Globus pallidus (tissue), 1 donor: Measurements from ENCODE around the gene TMEM101.
"Not testable (repeated sequence)": the region's sequence is repeated elsewhere in the genome, so short reads cannot be mapped to it uniquely, and the experiment has no call there.

Experiments
- DNase-seq: peaks from one replicate; pipeline ENCODE4 v3.0.0-alpha.2; 2015; ENCODE audit warnings: low spot score

Gene TMEM101

DNA sequence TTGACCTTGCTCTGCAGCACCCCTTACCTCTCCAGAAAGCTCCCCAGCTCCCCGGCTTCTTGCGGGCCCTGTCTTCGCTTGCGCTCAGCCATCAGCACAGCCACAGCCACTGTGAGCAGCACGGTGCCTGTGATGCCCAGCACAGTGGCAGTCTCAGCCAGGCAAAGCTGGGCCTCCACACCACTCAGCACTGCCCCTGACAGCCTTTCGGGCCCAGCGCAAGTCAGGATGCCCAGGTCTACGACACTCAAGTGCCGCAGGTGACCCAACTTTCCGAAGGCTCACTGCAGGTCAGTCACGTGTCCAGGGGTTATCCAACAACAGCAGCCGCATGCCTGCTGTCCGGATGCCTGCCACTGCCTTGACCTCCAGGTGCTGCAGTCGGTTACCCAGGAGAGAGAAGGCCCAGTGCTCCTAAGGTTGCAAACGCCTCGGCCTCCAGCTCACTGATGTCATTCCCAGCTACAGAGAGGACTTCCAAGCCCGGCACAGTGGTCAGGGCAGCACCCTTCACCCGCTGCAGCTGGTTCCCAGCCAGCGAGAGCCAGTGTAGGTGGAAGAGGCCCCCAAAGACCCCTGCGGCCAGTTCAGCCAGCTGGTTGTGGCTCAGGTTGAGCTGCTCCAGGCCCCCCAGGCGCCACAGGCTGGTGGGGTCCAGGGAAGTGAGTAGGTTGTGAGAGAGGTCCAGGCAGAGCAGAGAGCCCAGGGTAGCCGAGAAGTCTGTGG is 8.9 kb upstream of the TMEM101 start:
- DNase-seq, result no peak

DNA sequence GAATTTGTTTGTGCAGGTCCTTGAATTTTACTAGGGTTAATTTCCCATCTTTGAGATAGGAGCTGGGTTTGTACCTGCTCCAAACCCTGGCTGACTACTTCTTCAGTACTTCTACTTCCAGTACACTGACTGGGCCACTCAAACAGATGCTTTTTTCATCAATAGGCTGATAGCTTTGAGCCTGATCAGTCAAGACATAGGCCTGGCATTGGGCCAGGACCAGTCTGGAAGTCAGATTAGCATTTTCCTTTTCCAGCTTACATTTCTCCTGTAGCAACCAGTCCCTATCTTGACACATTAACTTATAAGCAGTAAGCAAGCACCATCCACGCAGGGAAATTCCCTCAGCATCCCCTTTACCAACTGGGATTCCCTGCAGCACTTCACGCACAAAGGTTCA is 7.5 kb upstream of the TMEM101 start:
- DNase-seq, result no peak

DNA sequence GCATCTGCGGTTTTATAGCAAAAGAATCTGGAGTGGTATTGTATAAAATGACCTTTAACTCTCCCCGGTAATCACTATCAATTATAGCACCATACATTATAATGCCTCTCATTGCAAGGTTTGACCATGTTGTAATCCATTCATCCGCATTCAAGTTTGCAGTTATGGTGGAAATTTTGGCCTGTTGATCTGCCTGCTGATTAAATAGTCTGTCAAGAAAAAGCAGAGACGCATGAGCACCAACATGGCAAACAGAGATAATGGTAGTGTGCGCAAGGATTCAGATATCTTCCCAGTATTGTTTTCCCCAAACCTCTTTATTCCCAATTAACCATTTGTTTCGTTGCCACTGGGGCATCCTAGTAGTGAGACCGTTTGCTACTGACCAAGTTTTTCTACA is 6.5 kb upstream of the TMEM101 start:
- DNase-seq, result not testable (repeated sequence)

DNA sequence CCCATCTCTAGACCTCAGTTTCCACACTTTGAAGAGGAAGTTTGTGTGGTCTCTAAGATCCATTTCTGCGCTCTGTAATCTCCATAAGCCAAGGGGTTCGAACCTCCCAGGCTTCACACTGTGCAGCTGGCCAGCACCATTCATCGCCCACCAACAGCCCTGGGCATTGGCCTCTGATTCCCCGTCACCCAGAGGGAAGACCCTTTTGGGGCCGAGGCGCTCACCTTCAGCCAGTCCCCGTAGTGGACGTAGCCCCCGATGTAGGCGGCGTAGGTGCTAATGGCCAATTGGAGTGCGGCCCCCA is 678 bp downstream of the TMEM101 start:
- no peak for DNase-seq

DNA sequence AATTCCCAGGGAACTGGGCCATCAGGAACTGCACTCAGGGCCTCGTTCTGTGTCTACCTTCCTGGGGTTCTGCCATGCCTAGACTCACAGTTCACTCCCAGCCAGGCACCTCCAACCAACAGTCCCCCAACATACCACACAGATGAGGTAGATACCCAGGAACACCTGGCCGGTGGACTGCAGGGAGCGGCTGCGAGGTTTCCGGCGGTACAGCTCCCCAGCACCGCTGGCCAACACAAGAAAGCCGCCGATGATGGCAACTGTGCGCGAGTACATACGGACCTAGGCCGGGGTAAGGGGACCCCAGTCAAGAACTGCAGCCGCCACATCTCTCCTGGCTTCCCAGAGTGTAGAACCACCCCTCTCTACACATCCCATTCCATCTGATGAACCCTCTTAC is 1.9 kb downstream of the TMEM101 start:
- DNase-seq, result no peak

DNA sequence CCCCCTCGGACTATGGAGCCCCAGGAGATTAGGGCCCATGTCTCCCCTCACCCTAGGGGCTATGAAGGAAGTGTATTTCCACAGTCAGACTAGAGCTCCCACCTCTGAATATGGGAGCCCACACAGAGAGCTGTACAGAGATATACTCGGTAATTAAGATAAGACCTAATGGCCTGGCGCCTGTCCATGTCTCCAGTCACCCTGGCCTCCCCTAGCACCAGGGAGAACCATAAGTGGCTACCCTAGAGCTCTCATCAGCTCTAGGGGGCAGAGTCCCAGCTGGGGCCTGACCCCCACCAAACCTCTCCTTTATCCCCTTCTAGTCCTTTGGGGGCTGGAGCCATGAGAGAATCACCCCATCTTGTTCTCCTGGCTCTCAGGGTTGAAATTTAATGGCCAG is 2.4 kb downstream of the TMEM101 start:
- DNase-seq, result no peak

DNA sequence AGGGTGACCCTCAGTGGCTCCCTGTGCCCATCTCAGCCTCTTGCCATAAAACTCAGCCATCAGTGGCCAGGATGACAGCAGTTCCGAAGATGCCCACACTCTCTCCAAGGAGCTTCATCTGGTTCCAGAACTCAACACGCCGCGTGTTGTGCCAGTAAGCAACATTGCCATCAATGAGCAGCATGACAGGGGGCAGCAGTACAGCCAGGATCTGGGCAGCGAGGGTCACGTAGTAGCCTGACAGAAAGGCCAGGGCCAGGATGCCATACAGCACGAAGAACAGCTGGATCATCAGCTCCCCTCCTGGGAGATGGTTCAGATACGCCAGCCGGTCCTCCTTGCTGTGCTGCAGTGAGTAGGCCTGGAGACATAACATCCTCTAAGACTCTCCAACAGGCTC is 2.9 kb downstream of the TMEM101 start:
- DNase-seq, result no peak

DNA sequence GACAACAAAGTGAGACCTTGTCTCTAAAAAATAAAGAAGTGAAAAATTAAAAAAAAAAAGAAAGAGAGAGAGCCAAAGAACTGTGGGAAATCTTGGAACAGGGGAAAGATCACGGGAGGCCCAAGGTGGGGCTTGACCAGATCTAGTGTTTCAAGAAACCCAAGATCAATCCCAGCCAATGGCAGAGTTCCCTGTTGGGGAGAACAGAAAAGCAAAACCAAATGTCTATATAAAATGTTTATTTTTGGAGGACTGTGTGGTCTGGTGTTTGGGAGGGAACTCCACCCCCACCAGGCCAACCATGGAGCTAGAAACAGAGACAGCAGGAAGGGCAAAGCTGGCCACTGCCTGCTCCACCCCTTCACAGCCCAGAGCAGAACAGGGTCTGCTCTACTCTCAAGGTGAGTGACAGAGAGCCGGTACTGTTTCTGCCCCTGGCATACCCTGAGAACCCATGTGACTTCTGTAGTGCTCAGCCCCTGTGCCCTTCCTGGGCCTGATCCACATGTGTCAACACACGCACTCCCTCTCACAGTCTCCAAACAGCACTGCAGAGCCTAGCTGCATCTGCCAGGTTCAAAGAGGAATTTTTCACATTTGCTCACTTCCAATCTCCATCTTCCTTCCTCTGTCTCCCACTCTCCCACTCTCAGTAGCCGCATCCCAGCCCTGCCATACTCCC is 3.7 kb downstream of the TMEM101 start:
- DNase-seq, result no peak

DNA sequence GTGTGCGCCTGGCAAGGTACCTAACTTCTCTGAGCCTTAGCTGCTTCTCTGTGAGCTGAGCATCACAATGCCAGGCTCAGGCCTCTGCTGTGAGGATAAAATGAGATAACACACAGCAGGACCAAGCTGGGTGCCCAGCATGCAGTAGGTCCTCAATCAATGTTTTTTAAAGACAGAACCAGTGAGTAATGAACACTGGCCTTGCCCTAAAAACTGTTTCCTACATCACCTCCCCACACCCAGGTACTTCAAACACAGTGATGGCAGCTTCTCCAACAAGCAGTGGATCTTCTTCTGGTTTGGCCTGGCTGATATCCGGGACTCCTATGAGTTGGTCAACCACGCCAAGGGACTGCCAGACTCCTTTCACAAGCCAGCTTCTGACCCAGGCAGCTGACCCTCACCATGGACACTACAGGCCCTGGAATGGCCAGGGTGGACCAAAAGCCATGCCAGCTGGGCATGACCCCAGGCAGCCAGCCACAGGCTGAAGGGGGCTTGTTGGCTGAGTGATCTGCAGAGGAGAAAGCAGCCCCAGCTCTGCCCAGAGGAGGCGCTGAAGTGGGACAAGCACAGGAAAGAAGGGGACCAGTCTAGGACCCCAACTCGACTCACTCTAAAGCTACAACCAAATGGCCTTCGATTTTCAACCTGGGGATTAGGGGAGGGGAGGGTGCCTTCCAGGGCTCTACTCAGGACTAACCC is 6.4 kb downstream of the TMEM101 start:
- DNase-seq, result no peak

DNA sequence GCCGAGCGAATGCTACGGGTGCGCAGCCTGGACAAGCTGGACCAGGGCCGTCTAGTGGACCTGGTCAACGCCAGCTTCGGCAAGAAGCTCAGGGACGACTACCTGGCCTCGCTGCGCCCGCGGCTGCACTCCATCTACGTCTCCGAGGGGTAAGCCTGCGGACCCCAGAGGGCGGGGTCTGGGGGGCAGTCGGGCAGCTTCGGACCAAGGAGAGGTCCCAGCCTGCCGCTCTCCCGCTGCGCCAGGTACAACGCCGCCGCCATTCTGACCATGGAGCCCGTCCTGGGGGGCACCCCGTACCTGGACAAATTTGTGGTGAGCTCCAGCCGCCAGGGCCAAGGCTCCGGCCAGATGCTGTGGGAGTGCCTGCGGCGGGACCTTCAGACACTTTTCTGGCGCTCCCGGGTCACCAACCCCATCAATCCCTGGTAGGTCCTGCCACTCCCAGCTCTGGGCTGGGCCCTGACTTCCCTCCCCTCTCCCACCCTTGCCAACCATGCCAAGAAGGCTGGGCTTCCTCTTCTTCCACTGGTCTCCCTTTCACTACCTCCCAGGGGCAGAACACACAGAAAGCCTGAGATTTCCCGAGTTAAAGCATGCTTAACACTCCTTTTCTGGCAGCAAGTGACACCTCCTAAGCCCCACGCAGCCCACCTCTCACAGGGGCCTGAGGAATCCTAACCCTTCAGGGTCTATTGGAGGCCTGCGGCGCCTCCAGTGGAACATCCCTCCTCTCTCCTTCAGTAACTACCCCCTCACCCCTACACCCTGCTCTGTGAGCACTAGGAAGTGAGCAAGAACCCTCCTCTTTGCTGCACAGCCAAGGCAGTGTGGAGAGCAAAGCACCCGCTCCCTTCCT is 7.2 kb downstream of the TMEM101 start:
- DNase-seq, result no peak

DNA sequence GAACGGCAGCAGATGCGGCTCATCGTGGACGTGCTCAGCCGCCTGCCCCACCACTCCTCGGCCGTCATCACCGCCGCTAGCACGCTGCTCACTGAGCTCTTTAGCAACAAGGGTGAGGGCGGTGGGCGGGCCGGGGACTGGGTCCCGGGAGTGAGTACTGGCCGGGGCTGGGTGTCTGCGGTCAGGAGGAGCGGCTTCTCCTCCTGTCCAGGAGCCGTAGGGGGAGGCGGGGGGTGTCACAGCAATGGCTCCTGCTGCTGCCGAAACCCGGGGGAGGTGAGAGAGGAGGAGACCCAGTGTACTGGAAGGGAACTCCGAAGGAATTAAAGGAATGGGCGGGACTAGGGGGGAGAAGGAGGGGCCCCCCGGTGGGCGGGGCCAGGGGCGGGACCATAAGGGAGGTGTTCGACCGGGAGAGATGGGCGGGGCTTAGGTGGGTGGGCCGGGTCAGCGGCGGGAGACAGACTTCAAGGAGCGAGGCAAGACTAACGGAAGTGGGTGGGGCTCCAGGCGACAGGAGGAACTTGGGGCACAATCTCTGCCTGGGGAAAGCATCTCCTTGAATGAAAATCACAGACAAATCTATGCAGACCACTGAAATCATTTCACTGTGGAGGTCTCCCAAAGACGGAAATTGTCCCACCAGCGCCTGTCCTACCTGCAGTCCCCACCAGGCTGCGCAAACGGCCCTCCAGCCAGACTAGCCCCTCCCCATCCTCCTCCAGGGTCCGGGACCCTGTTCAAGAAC is 8.0 kb downstream of the TMEM101 start:
- peak; percentile 59 for DNase-seq

DNA sequence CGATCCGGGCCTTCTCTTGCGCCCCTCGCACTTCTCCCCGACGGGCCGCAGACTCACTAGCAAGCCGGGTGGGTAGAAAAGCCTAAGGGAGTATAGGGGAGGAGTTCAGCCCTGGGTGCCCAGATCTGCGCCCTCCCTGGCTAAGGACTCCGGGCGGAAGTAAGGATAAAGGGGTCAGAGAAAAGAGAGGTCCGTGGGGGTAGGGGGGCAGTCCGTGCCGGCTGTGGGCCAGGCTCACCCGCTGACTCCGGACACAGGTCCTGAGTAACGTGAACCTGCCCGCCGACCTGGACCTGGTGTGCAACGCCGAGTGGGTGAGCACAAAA is 8.5 kb downstream of the TMEM101 start:
- DNase-seq, result no peak

DNA sequence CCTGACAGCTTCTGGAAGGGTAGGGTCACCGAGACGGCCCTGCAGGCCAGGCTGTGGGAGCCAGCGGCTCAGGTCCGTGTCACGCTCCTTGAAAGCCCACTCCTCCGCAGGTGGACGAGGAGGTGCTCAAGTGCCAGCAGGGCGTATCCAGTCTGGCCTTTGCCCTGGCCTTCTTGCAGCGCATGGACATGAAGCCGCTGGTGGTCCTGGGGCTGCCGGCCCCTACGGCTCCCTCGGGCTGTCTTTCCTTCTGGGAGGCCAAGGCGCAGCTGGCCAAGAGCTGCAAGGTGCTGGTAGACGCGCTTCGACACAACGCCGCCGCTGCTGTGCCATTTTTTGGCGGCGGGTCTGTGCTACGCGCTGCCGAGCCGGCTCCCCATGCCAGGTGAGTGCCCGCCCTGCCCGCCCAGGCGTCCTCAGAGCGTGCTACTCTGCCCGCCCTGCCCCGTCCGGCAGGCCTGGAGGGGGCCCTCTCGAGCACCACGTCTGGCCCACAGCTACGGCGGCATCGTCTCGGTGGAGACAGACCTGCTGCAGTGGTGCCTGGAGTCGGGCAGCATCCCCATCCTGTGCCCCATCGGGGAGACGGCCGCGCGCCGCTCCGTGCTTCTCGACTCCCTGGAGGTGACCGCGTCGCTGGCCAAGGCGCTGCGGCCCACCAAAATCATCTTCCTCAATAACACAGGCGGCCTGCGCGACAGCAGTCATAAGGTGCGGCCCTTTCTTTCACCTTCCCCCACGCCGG is 9.1 kb downstream of the TMEM101 start:
- DNase-seq, result no peak

DNA sequence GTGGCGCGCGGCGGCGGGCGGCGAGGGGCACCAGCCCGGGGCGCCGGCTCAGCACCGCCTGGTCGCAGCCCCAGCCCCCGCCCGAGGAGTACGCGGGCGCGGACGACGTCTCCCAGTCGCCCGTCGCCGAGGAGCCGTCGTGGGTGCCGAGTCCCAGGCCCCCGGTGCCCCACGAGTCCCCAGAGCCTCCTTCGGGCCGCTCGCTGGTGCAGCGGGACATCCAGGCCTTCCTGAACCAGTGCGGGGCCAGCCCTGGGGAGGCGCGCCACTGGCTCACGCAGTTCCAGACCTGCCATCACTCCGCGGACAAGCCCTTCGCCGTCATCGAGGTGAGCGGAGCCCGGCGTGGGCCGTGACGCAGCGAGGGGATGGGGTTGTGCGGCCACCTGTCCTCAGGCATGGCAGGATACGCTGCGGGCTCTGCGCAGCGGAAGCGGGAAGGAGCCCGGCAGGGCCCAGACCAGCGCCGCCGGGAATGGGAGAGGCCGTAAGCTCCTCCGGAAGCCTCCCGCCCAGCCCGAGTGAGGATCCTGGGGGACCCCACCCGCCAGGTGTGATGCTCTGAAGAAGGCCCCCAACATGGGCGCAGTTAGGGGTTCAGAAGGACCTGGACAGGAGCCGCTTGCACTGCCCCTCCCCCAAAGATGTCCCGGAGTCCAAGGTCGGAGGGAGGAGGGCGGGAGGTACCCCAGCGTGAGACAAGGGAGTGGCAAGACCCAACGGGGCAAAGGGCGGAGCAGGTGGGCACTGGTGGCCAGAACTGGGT is 9.8 kb downstream of the TMEM101 start:
- DNase-seq, result no peak

DNA sequence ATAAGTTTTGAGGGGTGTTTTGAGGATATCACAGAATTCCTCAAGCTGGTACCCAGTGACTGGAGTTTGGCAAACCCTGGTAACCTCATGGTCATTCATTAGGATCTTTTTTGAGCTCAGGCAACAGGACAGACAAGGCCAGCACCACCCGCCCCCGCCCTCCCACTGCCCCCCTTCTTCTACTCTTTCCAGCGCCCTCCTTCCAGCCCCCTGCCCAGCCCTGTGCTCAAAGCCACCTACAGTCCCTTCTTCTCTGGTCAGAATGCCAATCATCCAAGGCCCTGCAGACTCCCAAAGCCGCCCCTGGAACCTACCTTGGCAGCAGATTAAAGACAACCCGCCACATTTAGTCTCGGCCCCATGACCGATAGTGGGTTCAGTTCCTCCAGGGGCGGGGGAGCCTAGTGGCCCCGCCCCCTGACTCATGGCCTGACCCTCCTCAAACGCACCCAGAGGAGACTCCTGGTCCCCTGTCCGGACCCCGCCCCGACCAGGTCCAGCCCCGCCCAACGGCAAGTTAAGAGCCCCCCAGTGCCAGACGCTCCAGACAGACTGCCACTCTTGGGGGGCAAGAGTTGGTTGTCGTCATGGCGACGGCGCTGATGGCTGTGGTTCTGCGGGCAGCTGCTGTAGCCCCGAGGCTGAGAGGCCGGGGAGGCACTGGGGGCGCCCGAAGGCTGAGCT is 10.5 kb downstream of the TMEM101 start, which contains the start of gene NAGS:
TSS of gene NAGS (plus strand) at position 546 of the 684 bp plus-strand sequence. CDS start at position 588, 42 bp downstream.
- no peak for DNase-seq

DNA sequence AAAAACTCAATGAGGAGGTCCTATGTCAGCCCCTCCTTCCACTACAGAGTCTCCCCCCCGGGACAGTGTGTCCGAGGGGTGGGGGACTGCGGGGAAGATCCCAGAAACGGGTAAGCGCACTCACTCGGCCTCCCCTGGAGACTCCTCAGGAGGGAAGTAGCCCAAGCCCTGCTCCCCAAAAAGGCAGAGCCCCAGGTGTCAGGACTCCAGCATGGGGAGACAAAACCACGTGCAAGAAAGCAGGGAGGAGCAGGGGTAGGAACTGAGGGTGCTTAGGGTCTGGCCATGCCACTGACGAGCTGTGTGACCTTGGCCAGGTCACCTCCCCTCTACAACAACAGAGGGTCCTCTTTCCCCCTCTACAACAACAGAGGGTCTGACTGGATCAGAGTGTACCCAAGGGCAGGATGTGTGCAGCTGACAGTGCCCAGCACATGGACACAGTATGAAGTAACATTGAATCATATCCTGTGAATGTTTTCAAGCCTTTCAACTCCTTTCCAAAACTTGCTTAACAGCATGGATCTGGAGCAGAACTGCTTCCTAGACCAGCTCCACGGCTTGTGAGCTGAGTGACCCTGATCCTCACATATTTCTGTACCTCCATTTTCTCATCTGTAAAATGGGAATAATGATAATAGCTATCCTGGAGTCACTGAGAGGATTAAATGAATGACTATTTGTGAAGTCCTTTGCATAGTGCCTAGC is 12.5 kb downstream of the TMEM101 start:
- no peak for DNase-seq

DNA sequence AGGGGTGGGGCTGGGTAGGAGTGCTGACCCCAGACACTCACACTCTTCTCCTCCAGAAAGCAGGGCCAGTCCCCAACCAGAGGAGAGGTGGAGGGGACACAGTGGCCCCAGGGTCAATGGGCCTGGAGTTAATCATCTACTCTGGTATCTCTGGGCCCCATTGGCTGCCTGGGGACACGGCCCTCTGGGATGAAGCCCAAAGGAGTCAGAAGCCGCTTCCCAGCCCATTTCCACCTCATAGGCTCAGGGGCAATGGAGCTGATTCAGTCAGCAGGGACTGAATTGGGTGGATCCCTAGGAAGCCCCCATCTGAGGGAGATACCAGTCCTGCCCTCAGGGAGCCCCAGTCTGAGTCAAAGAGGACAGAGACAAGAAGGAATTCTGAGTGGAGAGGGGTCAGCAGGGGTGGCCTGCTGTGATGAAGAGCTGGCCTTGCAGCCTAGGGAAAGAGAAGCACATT is 13.3 kb downstream of the TMEM101 start:
- no peak for DNase-seq

DNA sequence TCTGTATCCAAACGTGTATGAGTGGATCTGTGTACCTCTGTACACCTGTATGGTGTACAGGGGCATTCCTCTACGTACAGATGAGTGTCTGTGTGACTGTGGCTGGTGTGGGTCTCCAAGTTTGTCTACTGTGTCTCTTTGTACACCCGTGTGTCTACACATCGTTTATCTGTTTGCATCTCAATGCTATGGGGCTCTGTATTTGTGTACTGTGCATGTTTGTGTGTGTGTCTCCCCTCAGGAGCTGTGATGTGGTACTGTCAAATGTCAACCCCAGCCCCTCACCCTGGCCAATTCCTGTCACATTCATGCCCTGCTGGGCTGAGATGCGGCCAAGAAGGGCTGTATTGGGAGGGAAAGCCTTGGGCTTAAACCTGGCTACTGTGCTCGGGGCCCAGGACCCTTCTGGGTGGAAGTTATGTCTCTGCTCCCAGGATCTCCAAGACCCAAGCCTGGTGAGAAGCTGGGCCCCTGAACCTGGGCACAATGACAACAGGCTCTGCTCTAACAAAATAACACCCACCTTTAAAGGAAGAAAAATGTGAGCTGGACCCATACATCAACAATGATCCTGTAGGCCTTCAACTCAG is 13.8 kb downstream of the TMEM101 start:
- no peak for DNase-seq
